Common myeloid progenitor, CD34-positive (primary cell): ENCODE measurements around the gene IFI35.
"Not testable (repeated sequence)": the region's sequence is repeated elsewhere in the genome, so short reads cannot be mapped to it uniquely, and the experiment has no call there.

Experiments
- CTCF ChIA-PET: fragments of 350-600 bp; sonication (Branson Sonifier 250); formaldehyde crosslinking; loops from one replicate; lab custom pipeline; 2021; ENCODE audit warnings: antibody characterized with exemption; lab: Charles Lee
- POLR2A ChIA-PET: fragments of 350-600 bp; sonication (Branson Sonifier 250); formaldehyde crosslinking; loops from one replicate; lab custom pipeline; 2021; ENCODE audit warnings: antibody characterized with exemption; lab: Charles Lee
- DNase-seq, 3 donors: peaks; one replicate each; pipeline versions ENCODE4 v3.0.0 to v3.0.0-alpha.2; 2013
- H3K27ac ChIP-seq, 2 experiments: 1 replicate in 1 of 2; 2 replicates in 1 of 2; pipeline ENCODE4 v1.7.0; 2013; ENCODE audit warnings: inconsistent platforms in 2 of 2, low read length in 2 of 2, mild to moderate bottlenecking in 2 of 2, low read depth in 1 of 2, moderate library complexity in 1 of 2; ENCODE audit not compliant: severe bottlenecking in 2 of 2, insufficient read depth in 1 of 2, poor library complexity in 1 of 2
- H3K27me3 ChIP-seq, 5 experiments: replicated peaks in 2 of 5; 1 replicate in 3 of 5; 2 replicates in 2 of 5; pipeline versions ENCODE4 v1.6.1 to v1.7.0; 2013; ENCODE audit warnings: low read length in 4 of 5, mild to moderate bottlenecking in 2 of 5, moderate library complexity in 2 of 5, inconsistent platforms in 1 of 5; ENCODE audit not compliant: insufficient read depth in 5 of 5, control insufficient read depth in 4 of 5
- H3K36me3 ChIP-seq, 4 experiments: 1 replicate in 2 of 4; 2 replicates in 2 of 4; pipeline versions ENCODE4 v1.6.1 to v1.7.0; 2013; ENCODE audit warnings: low read length in 3 of 4, control low read depth in 1 of 4, mild to moderate bottlenecking in 1 of 4; ENCODE audit not compliant: control insufficient read depth in 4 of 4, insufficient read depth in 4 of 4
- H3K4me1 ChIP-seq, 4 experiments: 1 replicate in 3 of 4; 2 replicates in 1 of 4; pipeline versions ENCODE4 v1.6.1 to v1.7.1; 2013; ENCODE audit warnings: low read length in 3 of 4, mild to moderate bottlenecking in 3 of 4, control low read depth in 1 of 4, inconsistent platforms in 1 of 4, moderate library complexity in 1 of 4; ENCODE audit not compliant: control insufficient read depth in 4 of 4, insufficient read depth in 4 of 4; ENCODE audit errors: control extremely low read depth in 1 of 4
- H3K4me3 ChIP-seq, 7 experiments: 1 replicate in 4 of 7; 2 replicates in 3 of 7; pipeline versions ENCODE4 v1.5.1 to v1.7.0; 2013; ENCODE audit warnings: mild to moderate bottlenecking in 7 of 7, low read length in 6 of 7, moderate library complexity in 6 of 7, inconsistent platforms in 2 of 7, low read depth in 2 of 7, control low read depth in 1 of 7; ENCODE audit not compliant: insufficient read depth in 4 of 7, control insufficient read depth in 1 of 7; ENCODE audit errors: extremely low read depth in 1 of 7
- H3K9me3 ChIP-seq, 5 experiments: 1 replicate in 4 of 5; 2 replicates in 1 of 5; pipeline versions ENCODE4 v1.6.1 to v1.7.1; 2013; ENCODE audit warnings: low read length in 4 of 5, mild to moderate bottlenecking in 2 of 5, inconsistent platforms in 1 of 5, low read depth in 1 of 5, moderate library complexity in 1 of 5; ENCODE audit not compliant: control insufficient read depth in 4 of 5, insufficient read depth in 2 of 5; ENCODE audit errors: control extremely low read depth in 1 of 5
- WGBS: methylation state at CpG from one replicate; pipeline ENCODE4 v1.1.5; 2013; ENCODE audit not compliant: insufficient coverage; 5-methylcytosine and 5-hydroxymethylcytosine counted together

The IFI35 gene

GRCh38 chr17:43039646-43040045 is 33.1 kb downstream of the IFI35 start:
- no peaks in the 10 kb centered on the region for H3K4me1 ChIP-seq
- no peak overlapping the region for H3K4me3 ChIP-seq
- H3K27ac ChIP-seq: no peak overlapping the region
- no peaks in the 10 kb centered on the region for H3K27me3 ChIP-seq
- no peak for DNase-seq
- peaks cover 3 to 20% (median 5%) of the 10 kb centered on the region in 4 experiments for H3K36me3 ChIP-seq
- CTCF ChIA-PET: interaction anchor here (1.3 to 2.1 kb wide), 2 partner anchors 8 to 15 kb away, joined by 4 read pairs; no protein-coding TSS in a partner anchor
- no peaks in the 10 kb centered on the region for H3K9me3 ChIP-seq
- POLR2A ChIA-PET: no interaction called here
- WGBS: no CpG with 5 or more reads among the region's 2 CpGs

GRCh38 chr17:43040655-43041054 is 34.1 kb downstream of the IFI35 start:
- H3K27me3 ChIP-seq: no peaks in the 10 kb centered on the region
- H3K4me3 ChIP-seq: no peak overlapping the region
- WGBS: no CpG with 5 or more reads among the region's 2 CpGs
- H3K27ac ChIP-seq: no peak overlapping the region
- no peaks in the 10 kb centered on the region for H3K4me1 ChIP-seq
- peaks cover 0 to 28% (median 5%) of the 10 kb centered on the region in 4 experiments for H3K36me3 ChIP-seq
- H3K9me3 ChIP-seq: no peaks in the 10 kb centered on the region
- DNase-seq: no peak
- CTCF ChIA-PET: interaction anchor here (2.1 kb wide), 1 partner anchor 9 kb away, joined by 4 read pairs; no protein-coding TSS in a partner anchor
- POLR2A ChIA-PET: no interaction called here

- 98% methylated on average over 5 of the region's 5 CpGs for WGBS
- ChIA-PET POLR2A (interaction anchor here (1.2 kb wide), 1 partner anchor 44 kb away, joined by 3 read pairs; the partner anchor contains the start of gene RPL27), CTCF (interaction anchor here (0.9 to 2.1 kb wide), 4 partner anchors 11 to 442 kb away, joined by 3 to 4 read pairs (median 4); partner anchors contain the start of gene DHX8)
- DNase-seq: peak in 1 of 3 donors; percentile 31
- no peak overlapping the region for H3K27ac ChIP-seq
- no peak overlapping the region for H3K4me3 ChIP-seq
- H3K27me3 ChIP-seq: no peaks in the 10 kb centered on the region
- H3K36me3 ChIP-seq: peaks cover 0 to 31% (median 8%) of the 10 kb centered on the region in 4 experiments
- no peaks in the 10 kb centered on the region for H3K4me1 ChIP-seq
- no peaks in the 10 kb centered on the region for H3K9me3 ChIP-seq
Observed at GRCh38 chr17:43042025-43042628, 35.5 kb downstream of the IFI35 start.

- H3K4me1 ChIP-seq: no peaks in the 10 kb centered on the region
- no peak for DNase-seq
- no peak overlapping the region for H3K4me3 ChIP-seq
- no peaks in the 10 kb centered on the region for H3K9me3 ChIP-seq
- CTCF ChIA-PET: interaction anchor here (0.6 to 1.5 kb wide), 2 partner anchors 20 to 31 kb away, joined by 3 to 4 read pairs; no protein-coding TSS in a partner anchor
- H3K27me3 ChIP-seq: no peaks in the 10 kb centered on the region
- H3K27ac ChIP-seq: no peak overlapping the region
- peaks cover 6 to 36% (median 11%) of the 10 kb centered on the region in 4 experiments for H3K36me3 ChIP-seq
- POLR2A ChIA-PET: interaction anchor here (0.5 to 1.2 kb wide), 2 partner anchors 45 to 415 kb away, joined by 3 read pairs; partner anchors contain the start of gene RPL27
Observed at GRCh38 chr17:43043307-43043706, 36.7 kb downstream of the IFI35 start.

GRCh38 chr17:43044024-43044423 is 37.4 kb downstream of the IFI35 start:
- Histone ChIP-seq H3K27me3 (no peaks in the 10 kb centered on the region), H3K9me3 (no peaks in the 10 kb centered on the region), H3K36me3 (peaks cover 11 to 41% (median 13%) of the 10 kb centered on the region in 4 experiments), H3K4me3 (no peak overlapping the region), H3K4me1 (no peaks in the 10 kb centered on the region), H3K27ac (no peak overlapping the region)
- WGBS: 100% methylated on average over 1 of the region's 4 CpGs
- POLR2A ChIA-PET: no interaction called here
- CTCF ChIA-PET: no interaction called here
- DNase-seq: no peak

GRCh38 chr17:43051969-43052368 is 45.4 kb downstream of the IFI35 start:
- POLR2A ChIA-PET: no interaction called here

GRCh38 chr17:43053008-43053407 is 46.4 kb downstream of the IFI35 start:
- POLR2A ChIA-PET: not testable (repeated sequence)

More at GRCh38 chr17:43051969-43052368, 45.4 kb downstream of the IFI35 start:
- CTCF ChIA-PET: no interaction called here
- no CpG with 5 or more reads among the region's 1 CpG for WGBS
- H3K4me1 ChIP-seq: no peaks in the 10 kb centered on the region
- H3K9me3 ChIP-seq: no peaks in the 10 kb centered on the region
- H3K27me3 ChIP-seq: no peaks in the 10 kb centered on the region
- DNase-seq: no peak
- H3K4me3 ChIP-seq: no peak overlapping the region
- H3K36me3 ChIP-seq: peaks cover 6 to 61% (median 34%) of the 10 kb centered on the region in 4 experiments
- H3K27ac ChIP-seq: no peak overlapping the region

More at GRCh38 chr17:43053008-43053407, 46.4 kb downstream of the IFI35 start:
- H3K36me3 ChIP-seq: peaks cover 4 to 57% (median 29%) of the 10 kb centered on the region in 4 experiments
- 100% methylated on average over 2 of the region's 7 CpGs for whole genome bisulfite sequencing
- H3K4me3 ChIP-seq, H3K4me1 ChIP-seq, DNase-seq, H3K9me3 ChIP-seq, CTCF ChIA-PET, H3K27ac ChIP-seq, H3K27me3 ChIP-seq: not testable (repeated sequence)
